ENCODE results near the gene TTC39A. TPM values are rescaled to one million over a fixed set of nuclear protein-coding genes. Genes with fewer than 3 reads are reported as not detected.

Gene TTC39A
- total RNA-seq, 2 donors from 2014 or later, result 0.74 TPM; not detected in 1

DNA sequence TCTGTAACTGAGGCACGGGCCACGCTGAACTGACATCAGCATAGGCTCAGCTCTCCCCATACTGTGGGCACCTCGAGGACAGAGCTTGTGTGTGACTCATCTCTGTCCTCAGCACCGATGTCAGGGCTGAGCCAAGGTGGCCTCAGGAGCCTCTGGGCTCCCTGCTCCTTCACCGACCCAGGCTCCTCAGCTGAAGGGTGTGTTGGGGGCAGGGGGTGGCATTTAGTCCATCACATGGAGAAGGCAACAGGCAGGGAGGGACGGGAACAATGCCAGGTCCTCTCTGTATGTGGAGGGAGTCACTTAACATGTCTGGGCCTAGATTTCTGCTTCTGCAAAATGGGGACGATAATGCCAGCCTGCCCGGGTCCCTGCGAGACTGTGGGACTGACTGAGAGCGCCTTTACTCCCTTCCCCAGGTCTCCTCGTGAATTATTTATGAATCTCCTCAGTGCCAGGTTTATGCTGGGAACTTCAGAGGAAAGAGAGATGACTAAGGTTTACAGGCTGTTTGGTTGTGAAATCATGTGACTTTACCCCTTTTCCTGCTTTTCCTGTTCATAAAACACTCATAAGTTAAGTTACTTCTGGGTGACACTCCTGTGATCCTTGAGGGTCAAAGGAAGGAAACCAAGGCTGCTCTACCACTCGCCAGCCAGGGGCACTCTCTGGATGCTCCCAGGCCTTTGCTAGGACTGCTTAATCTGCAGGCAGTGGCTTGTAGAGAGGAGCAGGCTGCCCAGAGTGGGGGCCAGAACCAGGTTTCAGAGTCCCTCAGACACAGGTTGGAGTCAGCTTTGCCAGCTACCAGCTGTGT, 16.2 kb downstream of the TTC39A start:
- no peaks in the 10 kb centered on the region for H3K36me3 Mint-ChIP-seq (ENCODE audit: low read depth)
- no peak overlapping the region for H3K27ac Mint-ChIP-seq
- H3K4me3 Mint-ChIP-seq, result no peak overlapping the region
- no peaks in the 10 kb centered on the region for H3K27me3 Mint-ChIP-seq
- ATAC-seq (replicated peaks), result peak; percentile 78
- peaks cover 8% of the 10 kb centered on the region for H3K4me1 Mint-ChIP-seq
- no peaks in the 10 kb centered on the region for H3K9me3 Mint-ChIP-seq

- peaks cover 8% of the 10 kb centered on the region for H3K4me1 Mint-ChIP-seq
- H3K36me3 Mint-ChIP-seq (ENCODE audit: low read depth), result no peaks in the 10 kb centered on the region
- H3K9me3 Mint-ChIP-seq, result no peaks in the 10 kb centered on the region
- H3K27me3 Mint-ChIP-seq, result no peaks in the 10 kb centered on the region
- no peak overlapping the region for H3K4me3 Mint-ChIP-seq
- ATAC-seq (replicated peaks), result no peak
- H3K27ac Mint-ChIP-seq, result no peak overlapping the region
Observed at GRCh38 chr1:51313268-51313852, 17.0 kb downstream of the TTC39A start.

DNA sequence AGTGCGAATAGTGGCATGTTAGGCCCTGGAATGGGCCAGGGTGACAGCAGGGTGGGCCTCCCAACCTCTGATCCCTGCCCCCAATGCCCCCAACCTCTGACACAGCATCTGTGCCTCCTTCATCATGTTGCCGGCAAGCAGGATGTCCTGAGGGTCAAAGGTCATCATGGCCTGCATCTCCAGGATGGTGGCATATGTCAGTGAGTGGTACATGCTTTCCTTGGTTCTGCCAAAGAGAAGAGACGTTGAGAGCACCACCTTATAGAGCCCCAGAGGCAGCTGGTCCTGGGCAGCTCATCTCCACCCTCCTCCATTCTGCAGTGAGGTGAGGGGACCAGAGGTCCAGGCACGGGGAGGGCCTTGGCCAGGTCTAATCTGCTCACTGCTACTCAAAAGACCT, 17.6 kb downstream of the TTC39A start:
- Mint-ChIP-seq H3K27ac (no peak overlapping the region), H3K27me3 (no peaks in the 10 kb centered on the region), H3K4me3 (no peak overlapping the region), H3K36me3 (ENCODE audit: low read depth) (no peaks in the 10 kb centered on the region), H3K9me3 (no peaks in the 10 kb centered on the region), H3K4me1 (peaks cover 8% of the 10 kb centered on the region)
- no peak for ATAC-seq (replicated peaks)

DNA sequence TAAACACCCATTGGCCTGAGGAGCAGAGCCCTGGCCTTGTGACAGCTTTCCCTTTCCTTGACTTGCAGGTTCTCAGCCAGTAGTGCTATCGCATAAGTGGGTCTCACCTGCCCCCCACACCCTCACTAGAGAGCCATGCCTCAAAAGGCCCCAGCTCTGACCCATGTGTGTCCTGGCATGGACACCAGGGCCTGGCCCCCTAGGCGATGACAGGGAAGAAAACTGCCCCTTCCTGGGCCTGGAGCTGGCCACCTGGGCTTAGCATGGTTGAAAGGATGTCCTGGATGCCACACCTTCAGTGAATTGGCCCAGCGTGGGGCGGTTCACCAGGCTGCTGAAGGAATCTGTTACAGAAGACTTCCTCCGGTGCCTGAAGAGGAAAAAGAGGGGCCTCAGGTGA, 18.5 kb downstream of the TTC39A start:
- Mint-ChIP-seq H3K9me3 (no peaks in the 10 kb centered on the region), H3K36me3 (ENCODE audit: low read depth) (no peaks in the 10 kb centered on the region), H3K27me3 (no peaks in the 10 kb centered on the region), H3K4me1 (peaks cover 8% of the 10 kb centered on the region), H3K4me3 (no peak overlapping the region), H3K27ac (no peak overlapping the region)
- ATAC-seq (replicated peaks), result no peak

DNA sequence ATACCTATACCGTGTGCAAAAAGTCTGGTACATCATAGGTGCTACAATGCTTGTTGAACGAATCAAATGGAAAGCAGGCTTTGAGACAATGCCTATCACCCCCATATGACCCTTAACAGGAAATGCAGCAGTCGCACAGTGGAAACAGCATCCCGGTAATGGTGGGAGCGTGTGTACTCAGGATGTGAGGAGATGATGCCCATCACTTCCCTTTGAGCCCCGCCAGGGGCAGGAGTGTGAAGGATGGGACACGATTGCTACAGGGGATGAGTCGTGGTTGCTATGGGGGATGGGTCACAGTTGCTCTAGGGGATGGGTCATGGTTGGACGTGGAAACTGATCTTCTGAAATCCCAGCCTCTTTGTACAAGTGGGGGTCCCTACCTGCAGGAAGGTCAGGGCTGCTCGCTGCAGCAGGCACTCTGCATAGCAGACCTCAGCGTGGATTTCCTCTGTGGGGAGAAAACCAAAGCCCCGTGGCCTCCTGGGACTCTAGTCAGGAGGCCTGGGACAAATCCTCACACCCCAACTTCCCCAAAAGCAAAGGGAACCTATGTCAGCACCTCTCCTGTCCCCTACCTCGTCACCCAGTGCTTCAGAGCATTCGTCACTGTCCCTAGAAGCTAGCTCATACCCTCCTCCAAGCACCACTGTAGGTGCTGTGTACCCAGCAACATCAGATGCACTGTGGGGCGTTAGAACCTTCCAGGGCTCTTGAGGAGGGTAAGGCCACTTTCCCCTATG, 19.3 kb downstream of the TTC39A start:
- H3K9me3 Mint-ChIP-seq, result no peaks in the 10 kb centered on the region
- H3K4me3 Mint-ChIP-seq, result no peak overlapping the region
- no peak overlapping the region for H3K27ac Mint-ChIP-seq
- no peaks in the 10 kb centered on the region for H3K36me3 Mint-ChIP-seq (ENCODE audit: low read depth)
- no peak for ATAC-seq (replicated peaks)
- peaks cover 8% of the 10 kb centered on the region for H3K4me1 Mint-ChIP-seq
- H3K27me3 Mint-ChIP-seq, result no peaks in the 10 kb centered on the region

DNA sequence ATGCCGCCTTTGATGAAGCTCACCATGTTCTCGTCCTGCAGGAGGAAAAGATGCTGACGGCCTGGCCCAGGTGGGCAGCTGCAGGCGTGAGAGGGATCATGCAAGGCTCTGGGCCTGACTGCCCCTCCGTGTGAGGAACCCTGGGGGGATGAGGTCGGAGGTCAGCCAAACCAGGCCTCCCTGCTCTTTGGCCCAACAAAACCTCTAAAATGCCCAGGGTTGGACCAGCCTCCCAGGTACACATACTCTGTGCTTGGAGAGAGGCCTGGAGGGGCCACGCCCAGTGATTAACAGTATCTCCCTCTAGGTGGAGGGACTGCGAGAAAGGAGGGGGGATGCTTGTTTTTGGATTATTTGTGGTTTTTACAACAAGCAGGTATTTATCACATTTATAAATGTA, 21.1 kb downstream of the TTC39A start:
- Mint-ChIP-seq H3K27me3 (no peaks in the 10 kb centered on the region), H3K36me3 (ENCODE audit: low read depth) (no peaks in the 10 kb centered on the region), H3K4me3 (no peak overlapping the region), H3K9me3 (no peaks in the 10 kb centered on the region), H3K27ac (no peak overlapping the region), H3K4me1 (peaks cover 8% of the 10 kb centered on the region)
- no peak for ATAC-seq (replicated peaks)

- Mint-ChIP-seq H3K4me1 (peaks cover 4% of the 10 kb centered on the region), H3K9me3 (no peaks in the 10 kb centered on the region), H3K4me3 (no peak overlapping the region), H3K36me3 (ENCODE audit: low read depth) (no peaks in the 10 kb centered on the region), H3K27me3 (no peaks in the 10 kb centered on the region), H3K27ac (no peak overlapping the region)
- no peak for ATAC-seq (replicated peaks)
Observed at GRCh38 chr1:51308636-51309035, 21.7 kb downstream of the TTC39A start.

DNA sequence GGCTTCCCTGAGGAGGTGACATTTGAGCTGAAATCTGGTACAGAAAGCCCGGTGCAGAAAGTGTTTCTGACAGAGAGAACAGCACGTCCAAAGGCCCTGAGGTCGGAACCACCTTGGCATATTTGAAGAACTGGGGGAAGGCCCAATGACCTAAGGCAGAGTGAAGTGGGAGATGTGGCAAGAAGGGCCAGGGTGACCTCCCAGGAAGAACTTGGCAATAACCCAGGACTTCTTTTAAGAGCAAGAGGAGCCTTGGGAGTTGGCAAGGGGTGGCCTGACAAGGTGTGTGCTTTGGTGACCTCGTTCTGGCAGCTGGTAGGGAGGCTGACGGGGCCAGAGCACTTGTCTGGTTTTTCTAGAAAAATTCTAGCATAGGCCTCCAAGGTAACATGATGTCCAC, 23.4 kb downstream of the TTC39A start:
- Mint-ChIP-seq H3K4me3 (no peak overlapping the region), H3K9me3 (no peaks in the 10 kb centered on the region), H3K27me3 (no peaks in the 10 kb centered on the region), H3K4me1 (no peaks in the 10 kb centered on the region), H3K36me3 (ENCODE audit: low read depth) (no peaks in the 10 kb centered on the region), H3K27ac (no peak overlapping the region)
- no peak for ATAC-seq (replicated peaks)

DNA sequence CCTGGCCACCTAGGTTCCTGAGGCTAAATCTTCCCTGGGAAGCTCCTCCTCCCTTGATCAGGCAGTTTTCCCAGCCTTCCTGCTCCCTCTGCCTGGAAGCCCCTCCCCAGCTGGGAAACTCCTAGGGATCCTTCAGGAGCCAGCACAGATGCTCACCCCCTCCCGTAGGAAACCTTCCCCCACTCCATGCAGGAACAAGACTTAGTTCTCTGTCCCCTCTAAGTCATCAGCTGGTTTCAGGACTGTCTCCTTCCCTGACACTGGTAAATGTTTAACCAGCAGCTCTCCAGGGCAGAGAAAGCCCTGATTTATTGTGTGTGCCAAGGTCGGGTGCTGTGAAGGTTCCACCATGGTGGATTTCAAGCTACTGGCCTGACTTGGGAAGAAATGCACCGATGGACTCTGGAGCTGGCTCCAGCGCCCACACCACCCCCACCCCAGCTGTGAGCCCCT, 25.0 kb downstream of the TTC39A start:
- ATAC-seq (replicated peaks), result no peak
- Mint-ChIP-seq H3K9me3 (no peaks in the 10 kb centered on the region), H3K27me3 (no peaks in the 10 kb centered on the region), H3K4me3 (no peak overlapping the region), H3K36me3 (ENCODE audit: low read depth) (no peaks in the 10 kb centered on the region), H3K4me1 (no peaks in the 10 kb centered on the region), H3K27ac (no peak overlapping the region)

DNA sequence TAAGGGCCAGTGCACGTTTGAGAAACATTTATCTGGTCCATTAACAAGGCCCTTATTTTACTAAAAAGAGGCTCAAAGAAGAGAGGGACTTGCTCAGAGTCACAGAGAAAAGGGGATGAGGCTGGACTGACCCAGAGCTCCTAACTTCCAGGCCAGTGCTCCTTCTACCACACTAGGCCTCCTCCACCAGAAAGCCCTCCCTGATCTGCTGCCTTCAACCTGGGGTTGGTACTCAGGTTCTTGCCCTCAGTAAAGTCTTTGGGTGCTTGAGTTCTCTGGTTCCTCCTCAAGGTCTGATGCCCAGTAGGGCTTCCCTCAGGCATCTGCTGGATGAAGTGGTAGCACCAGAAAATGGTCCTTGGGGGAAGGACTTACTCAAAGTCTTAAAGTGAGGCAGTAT, 26.0 kb downstream of the TTC39A start:
- H3K27me3 Mint-ChIP-seq, result no peaks in the 10 kb centered on the region
- no peaks in the 10 kb centered on the region for H3K36me3 Mint-ChIP-seq (ENCODE audit: low read depth)
- H3K9me3 Mint-ChIP-seq, result no peaks in the 10 kb centered on the region
- no peaks in the 10 kb centered on the region for H3K4me1 Mint-ChIP-seq
- peak overlapping the region; percentile 48 for H3K27ac Mint-ChIP-seq
- ATAC-seq (replicated peaks), result no peak
- H3K4me3 Mint-ChIP-seq, result no peak overlapping the region

DNA sequence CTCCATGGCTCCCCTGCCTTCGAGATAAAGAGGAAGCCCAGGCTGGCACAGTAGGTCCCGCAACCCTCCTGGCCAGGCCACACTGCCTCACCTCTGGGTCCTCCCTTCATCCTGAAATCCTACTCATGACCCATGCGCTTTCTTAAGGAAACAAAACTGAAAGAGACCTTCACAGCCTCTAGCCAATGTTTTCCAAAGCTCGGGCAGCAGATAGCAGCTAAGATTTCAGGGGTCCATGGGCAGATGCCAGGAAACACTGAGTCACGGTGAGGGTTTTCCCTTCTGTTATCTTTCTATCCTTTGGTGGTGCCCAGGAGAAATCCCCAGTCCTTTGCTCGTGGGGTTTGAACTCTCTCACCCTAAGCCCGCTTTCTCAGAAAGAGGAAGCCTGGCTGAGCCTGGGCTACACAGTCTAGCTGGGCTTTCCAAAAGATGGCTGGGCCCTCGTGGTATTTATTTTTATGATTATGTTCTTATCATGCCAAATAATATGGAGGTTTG, 26.6 kb downstream of the TTC39A start:
- H3K9me3 Mint-ChIP-seq, result no peaks in the 10 kb centered on the region
- H3K27ac Mint-ChIP-seq, result peak overlapping the region; percentile 48
- H3K27me3 Mint-ChIP-seq, result no peaks in the 10 kb centered on the region
- no peaks in the 10 kb centered on the region for H3K4me1 Mint-ChIP-seq
- H3K36me3 Mint-ChIP-seq (ENCODE audit: low read depth), result no peaks in the 10 kb centered on the region
- ATAC-seq (replicated peaks), result peak; percentile 44
- H3K4me3 Mint-ChIP-seq, result peak overlapping the region; percentile 8

DNA sequence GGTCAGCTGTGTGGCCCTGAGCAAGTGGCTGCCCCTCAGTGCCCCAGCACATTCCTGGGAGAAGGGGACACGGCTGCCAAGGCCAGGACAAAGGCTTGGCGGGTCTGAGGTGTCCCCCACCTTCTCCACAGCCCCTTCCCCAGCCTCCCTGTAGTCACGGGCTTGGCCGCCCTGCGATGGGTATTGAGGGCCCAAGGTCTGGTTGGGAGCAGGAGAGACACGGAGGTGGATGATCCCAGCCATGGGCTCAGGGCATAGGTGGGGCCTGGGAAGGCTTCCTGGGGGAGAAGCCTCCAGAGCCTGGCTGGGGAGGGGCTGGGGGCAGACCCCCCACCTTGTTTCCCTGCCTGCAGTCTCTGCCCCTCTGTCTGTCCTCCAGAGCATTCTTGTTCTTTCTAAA, 27.0 kb downstream of the TTC39A start:
- no peak for ATAC-seq (replicated peaks)
- Mint-ChIP-seq H3K4me3 (peak overlapping the region; percentile 8), H3K9me3 (no peaks in the 10 kb centered on the region), H3K36me3 (ENCODE audit: low read depth) (no peaks in the 10 kb centered on the region), H3K4me1 (peaks cover 2% of the 10 kb centered on the region), H3K27me3 (no peaks in the 10 kb centered on the region), H3K27ac (peak overlapping the region; percentile 48)

DNA sequence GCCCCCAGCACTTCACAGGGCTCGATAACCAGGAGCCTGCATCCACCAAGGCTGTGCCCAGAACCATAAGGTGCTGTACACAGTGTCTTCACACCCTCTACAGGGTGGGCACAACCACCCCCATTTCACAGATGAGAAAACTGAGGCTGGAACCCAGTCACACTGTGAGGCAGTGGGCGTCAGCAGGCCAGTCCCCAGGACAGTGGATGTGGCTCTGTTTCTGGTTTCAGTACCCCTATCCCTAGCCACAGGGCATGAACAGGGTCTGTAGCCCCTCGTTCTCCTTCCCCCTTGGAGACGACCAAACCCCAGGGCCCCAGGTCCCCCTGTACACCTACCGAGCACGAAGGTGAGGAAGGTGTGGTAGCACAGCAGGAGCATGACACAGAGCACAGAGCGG, 27.6 kb downstream of the TTC39A start:
- peaks cover 8% of the 10 kb centered on the region for H3K4me1 Mint-ChIP-seq
- ATAC-seq (replicated peaks), result no peak
- H3K9me3 Mint-ChIP-seq, result no peaks in the 10 kb centered on the region
- H3K36me3 Mint-ChIP-seq (ENCODE audit: low read depth), result no peaks in the 10 kb centered on the region
- no peak overlapping the region for H3K27ac Mint-ChIP-seq
- H3K4me3 Mint-ChIP-seq, result no peak overlapping the region
- H3K27me3 Mint-ChIP-seq, result no peaks in the 10 kb centered on the region

- Mint-ChIP-seq H3K9me3 (no peaks in the 10 kb centered on the region), H3K27ac (peak overlapping the region; percentile 22), H3K4me1 (peaks cover 12% of the 10 kb centered on the region), H3K27me3 (no peaks in the 10 kb centered on the region), H3K4me3 (no peak overlapping the region), H3K36me3 (ENCODE audit: low read depth) (no peaks in the 10 kb centered on the region)
- ATAC-seq (replicated peaks), result no peak
Observed at GRCh38 chr1:51302270-51302669, 28.1 kb downstream of the TTC39A start.

DNA sequence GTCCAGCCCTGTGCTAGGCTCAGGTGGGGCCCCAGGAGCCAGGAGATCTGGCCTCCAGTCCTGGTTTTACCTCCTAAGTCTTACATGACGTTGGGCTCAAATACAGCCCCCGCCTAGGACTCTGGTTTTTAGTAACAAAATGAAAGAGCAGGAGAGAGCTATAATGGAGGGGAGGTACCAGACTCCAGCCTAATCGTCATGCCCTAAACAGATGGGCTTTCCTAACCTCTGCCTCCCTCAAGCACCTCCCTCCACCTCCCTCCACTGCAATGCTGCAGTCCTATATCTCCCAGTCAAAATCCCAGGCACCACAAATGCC, 28.6 kb downstream of the TTC39A start:
- H3K36me3 Mint-ChIP-seq (ENCODE audit: low read depth), result no peaks in the 10 kb centered on the region
- no peaks in the 10 kb centered on the region for H3K9me3 Mint-ChIP-seq
- H3K4me1 Mint-ChIP-seq, result peaks cover 13% of the 10 kb centered on the region
- peak overlapping the region; percentile 22 for H3K27ac Mint-ChIP-seq
- no peak overlapping the region for H3K4me3 Mint-ChIP-seq
- no peaks in the 10 kb centered on the region for H3K27me3 Mint-ChIP-seq
- peak; percentile 15 for ATAC-seq (replicated peaks)
